Measurements from ENCODE around the gene TMEM204. TPM values are rescaled to one million over a fixed set of nuclear protein-coding genes. Genes with fewer than 3 reads are reported as not detected.

Gene TMEM204
- total and polyA plus RNA-seq, 2 donors (not counting 1 experiment from before 2014, with no cell fraction given): 0.27 to 2.7 TPM

GRCh38 chr16:1523581-1524245 lies 9.8 kb upstream of the TMEM204 start:
- no peak overlapping the region for H3K4me2 ChIP-seq (replicated peaks; ENCODE audit: low read depth, low read length, poor library complexity, severe bottlenecking)
- H3K4me3 ChIP-seq (ENCODE audit: control extremely low read depth in 1 of 5, extremely low read depth in 1 of 5, insufficient read depth in 1 of 5, low read depth in 2 of 5, low read length in 4 of 5): no peak overlapping the region
- no peak overlapping the region for H3K9ac ChIP-seq (ENCODE audit: low read length)
- H3K36me3 ChIP-seq (replicated peaks in 1 of 2; ENCODE audit: control extremely low read depth in 1 of 2, control insufficient read depth in 1 of 2, extremely low read depth in 1 of 2, insufficient read depth in 2 of 2, low read length in 1 of 2): no peaks in the 10 kb centered on the region
- DNase-seq (no peak), ATAC-seq (ENCODE audit: low read depth) (no peak)
- H3K79me2 ChIP-seq (ENCODE audit: control insufficient read depth, insufficient read depth, low read length): no peaks in the 10 kb centered on the region
- H4K20me1 ChIP-seq (ENCODE audit: control insufficient read depth, insufficient read depth, low read length, poor library complexity, severe bottlenecking): no peaks in the 10 kb centered on the region
- no peaks in the 10 kb centered on the region for H3K4me1 Mint-ChIP-seq
- ChIA-PET CTCF (no interaction called here), POLR2A (no interaction called here)
- H3K9me3 ChIP-seq (ENCODE audit: control extremely low read depth in 1 of 3, control insufficient read depth in 2 of 3, insufficient read depth in 1 of 3, low read length in 2 of 3): no peaks in the 10 kb centered on the region
- H3K9me3 Mint-ChIP-seq (ENCODE audit: insufficient read depth): no peaks in the 10 kb centered on the region
- peaks cover 0 to 2% of the 10 kb centered on the region in 2 donors for H3K4me1 ChIP-seq (ENCODE audit: control insufficient read depth in 2 of 2, insufficient read depth in 2 of 2, low read length in 2 of 2)
- no peak overlapping the region for H3K27ac Mint-ChIP-seq
- intact Hi-C loops (cut with micrococcal nuclease): no loop called here
- H3K27me3 Mint-ChIP-seq: no peaks in the 10 kb centered on the region
- H2AFZ ChIP-seq (ENCODE audit: insufficient read depth, low read depth, low read length, poor library complexity, severe bottlenecking): no peak overlapping the region
- no peak overlapping the region for H3K4me3 Mint-ChIP-seq
- TF ChIP-seq EZH2 (IDR thresholded peaks at IDR 0.05; ENCODE audit: borderline replicate concordance, insufficient read depth, low read depth, low read length, poor library complexity, severe bottlenecking) (no peak), CTCF (IDR thresholded peaks at IDR 0.05) (no peak)
- no peak overlapping the region for H3K27ac ChIP-seq (ENCODE audit: low read length in 2 of 2)
- no peaks in the 10 kb centered on the region for H3K27me3 ChIP-seq (replicated peaks in 1 of 4; ENCODE audit: control extremely low read depth in 1 of 4, control insufficient read depth in 3 of 4, insufficient read depth in 4 of 4, low read length in 3 of 4)
- WGBS (ENCODE audit: insufficient coverage): 91% methylated on average over 28 of the region's 30 CpGs

GRCh38 chr16:1524366-1524765 lies 9.1 kb upstream of the TMEM204 start:
- Histone ChIP-seq H2AFZ (ENCODE audit: insufficient read depth, low read depth, low read length, poor library complexity, severe bottlenecking) (no peak overlapping the region), H3K27ac (ENCODE audit: low read length in 2 of 2) (no peak overlapping the region), H4K20me1 (ENCODE audit: control insufficient read depth, insufficient read depth, low read length, poor library complexity, severe bottlenecking) (no peaks in the 10 kb centered on the region), H3K79me2 (ENCODE audit: control insufficient read depth, insufficient read depth, low read length) (no peaks in the 10 kb centered on the region), H3K9me3 (ENCODE audit: control extremely low read depth in 1 of 3, control insufficient read depth in 2 of 3, insufficient read depth in 1 of 3, low read length in 2 of 3) (no peaks in the 10 kb centered on the region), H3K4me3 (ENCODE audit: control extremely low read depth in 1 of 5, extremely low read depth in 1 of 5, insufficient read depth in 1 of 5, low read depth in 2 of 5, low read length in 4 of 5) (no peak overlapping the region), H3K4me2 (replicated peaks; ENCODE audit: low read depth, low read length, poor library complexity, severe bottlenecking) (no peak overlapping the region), H3K9ac (ENCODE audit: low read length) (no peak overlapping the region), H3K36me3 (replicated peaks in 1 of 2; ENCODE audit: control extremely low read depth in 1 of 2, control insufficient read depth in 1 of 2, extremely low read depth in 1 of 2, insufficient read depth in 2 of 2, low read length in 1 of 2) (no peaks in the 10 kb centered on the region), H3K4me1 (ENCODE audit: control insufficient read depth in 2 of 2, insufficient read depth in 2 of 2, low read length in 2 of 2) (peaks cover 0 to 2% of the 10 kb centered on the region in 2 donors), H3K27me3 (replicated peaks in 1 of 4; ENCODE audit: control extremely low read depth in 1 of 4, control insufficient read depth in 3 of 4, insufficient read depth in 4 of 4, low read length in 3 of 4) (no peaks in the 10 kb centered on the region)
- intact Hi-C loops (cut with micrococcal nuclease): no loop called here
- POLR2A ChIA-PET: no interaction called here
- no peak for TF ChIP-seq EZH2 (IDR thresholded peaks at IDR 0.05; ENCODE audit: borderline replicate concordance, insufficient read depth, low read depth, low read length, poor library complexity, severe bottlenecking)
- no peak for TF ChIP-seq CTCF (IDR thresholded peaks at IDR 0.05)
- ATAC-seq (ENCODE audit: low read depth) (no peak), DNase-seq (no peak)
- Mint-ChIP-seq H3K4me3 (no peak overlapping the region), H3K27ac (no peak overlapping the region), H3K27me3 (no peaks in the 10 kb centered on the region), H3K4me1 (no peaks in the 10 kb centered on the region), H3K9me3 (ENCODE audit: insufficient read depth) (no peaks in the 10 kb centered on the region)
- CTCF ChIA-PET: no interaction called here
- WGBS (ENCODE audit: insufficient coverage): 94% methylated on average over 26 of the region's 26 CpGs
